SKM-1 treated with dmso at 0.1 percent for 144 hours (cell line): ENCODE data around the gene LOXL3.
A peak's percentile ranks its signal among the peaks of the same experiment; 100 is the strongest.
"Not testable (repeated sequence)": the region's sequence is repeated elsewhere in the genome, so short reads cannot be mapped to it uniquely, and the experiment has no call there.

Experiments
- DNase-seq: peaks from one replicate; lab custom pipeline; 2025; ENCODE audit not compliant: unreplicated experiment; lab: John Stamatoyannopoulos, UW

The LOXL3 gene

DNA sequence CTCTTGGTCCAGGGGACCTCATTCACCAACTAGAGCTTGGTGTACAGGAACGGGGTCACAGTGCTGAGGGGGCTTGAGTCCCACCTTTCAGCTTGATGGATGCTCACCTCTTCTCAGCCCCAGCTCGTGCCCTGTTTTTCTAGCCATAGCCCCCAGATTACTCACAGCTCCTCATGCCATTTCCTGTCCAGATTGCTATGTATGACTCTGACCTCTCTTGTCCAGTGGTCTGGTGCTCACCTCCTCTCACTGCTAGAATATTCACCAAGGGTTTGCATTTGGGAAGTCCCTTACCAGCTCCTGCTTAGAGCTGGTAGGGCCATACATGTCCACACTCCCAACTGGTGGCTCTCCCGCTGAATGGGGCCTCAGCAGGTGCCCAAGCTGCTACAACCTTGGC is 60.2 kb downstream of the LOXL3 start:
- no peak for DNase-seq

DNA sequence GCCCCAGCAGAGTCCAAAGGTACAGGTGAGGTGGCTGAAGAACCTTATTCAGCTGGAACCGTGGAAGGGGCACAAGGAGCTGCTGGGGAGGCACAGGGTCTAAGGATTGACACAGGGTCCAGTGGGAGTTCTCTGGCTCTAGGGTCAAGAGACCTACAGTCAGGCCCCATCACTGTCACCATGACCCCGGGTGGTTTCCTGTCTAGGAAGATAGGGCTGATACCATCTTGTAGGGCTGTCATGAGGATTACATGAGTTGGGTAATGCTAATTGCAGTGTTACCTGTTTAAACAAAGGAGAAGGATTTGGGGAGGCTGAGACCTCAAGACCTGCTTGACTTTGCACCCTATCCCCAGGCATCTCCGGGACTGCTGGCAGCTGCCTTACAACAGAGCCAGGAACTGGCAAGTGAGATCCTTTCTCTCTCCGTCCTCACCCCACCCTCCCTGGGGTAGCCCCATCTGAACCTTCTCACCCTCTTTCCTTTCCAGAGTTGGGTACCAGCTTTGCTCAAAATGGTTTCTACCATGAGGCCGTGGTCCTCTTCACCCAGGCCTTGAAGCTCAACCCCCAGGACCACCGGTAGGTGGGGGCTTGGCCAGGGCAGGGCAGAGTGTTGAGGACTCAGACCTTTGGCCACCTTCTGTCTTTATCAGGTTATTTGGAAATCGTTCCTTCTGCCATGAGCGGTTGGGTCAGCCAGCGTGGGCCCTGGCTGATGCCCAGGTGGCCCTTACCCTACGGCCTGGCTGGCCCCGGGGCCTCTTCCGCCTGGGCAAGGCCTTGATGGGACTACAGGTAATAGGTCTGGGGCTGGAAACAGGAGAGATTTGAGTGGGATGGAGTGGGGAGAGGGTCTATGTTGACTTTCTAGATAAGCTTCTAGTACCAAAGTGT is 61.8 kb downstream of the LOXL3 start:
- no peak for DNase-seq

DNA sequence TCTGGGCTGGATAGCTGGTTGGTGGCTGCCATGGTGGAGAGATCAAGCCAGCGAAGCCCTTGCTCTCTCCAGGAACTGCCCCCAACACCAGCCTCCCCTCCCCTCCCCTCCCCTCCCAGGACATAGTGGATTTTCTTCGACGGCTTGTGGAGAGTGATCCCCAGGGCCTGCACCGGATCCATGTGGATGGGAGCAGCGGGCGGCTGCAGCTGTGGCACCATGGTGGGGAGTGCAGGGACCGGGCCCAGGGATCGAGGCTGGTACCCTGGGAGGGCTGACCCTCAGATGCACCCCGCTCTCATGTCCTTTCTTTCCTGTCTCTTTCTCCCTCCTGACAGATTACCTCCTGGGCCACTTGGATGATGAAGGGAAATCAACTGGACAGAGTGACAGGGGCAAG is 63.8 kb downstream of the LOXL3 start:
- DNase-seq = no peak

DNA sequence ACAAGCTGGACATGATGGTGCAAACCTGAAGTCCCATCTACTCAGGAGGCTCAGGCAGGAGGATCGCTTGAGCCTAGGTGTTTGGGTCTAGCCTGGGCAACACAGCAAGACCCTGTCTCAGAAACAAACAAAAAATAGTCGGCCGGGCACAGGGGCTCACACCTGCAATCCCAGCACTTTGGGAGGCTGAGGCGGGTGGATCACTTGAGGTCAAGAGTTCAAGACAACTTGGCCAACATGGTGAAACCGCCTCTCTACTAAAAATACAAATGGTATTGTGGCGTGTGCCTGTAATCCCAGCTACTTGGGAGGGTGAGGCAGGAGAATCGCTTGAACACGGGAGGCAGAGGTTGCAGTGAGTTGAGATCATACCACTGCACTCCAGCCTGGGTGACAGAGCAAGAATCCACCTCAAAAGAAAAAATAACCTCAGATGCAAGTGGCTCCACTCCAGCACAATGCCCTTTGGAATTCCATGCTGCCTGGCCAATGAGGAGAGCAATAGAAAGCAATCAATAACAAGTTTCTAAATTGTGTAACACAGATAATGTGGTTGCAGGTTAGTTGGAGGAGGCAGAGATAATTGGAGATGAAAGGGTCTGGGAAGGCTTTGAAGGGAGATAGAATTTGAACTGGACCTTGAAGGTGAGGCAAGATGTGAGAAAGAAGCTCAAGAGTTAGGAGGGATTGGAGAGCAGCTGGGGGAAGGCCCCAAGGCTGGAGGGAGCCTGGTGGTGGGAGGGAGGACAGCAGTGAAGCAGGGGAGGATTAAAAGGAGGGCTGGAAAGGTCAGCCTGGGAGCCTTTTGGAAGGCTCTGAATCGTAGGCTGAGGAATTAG is 64.9 kb downstream of the LOXL3 start:
- no peak for DNase-seq

DNA sequence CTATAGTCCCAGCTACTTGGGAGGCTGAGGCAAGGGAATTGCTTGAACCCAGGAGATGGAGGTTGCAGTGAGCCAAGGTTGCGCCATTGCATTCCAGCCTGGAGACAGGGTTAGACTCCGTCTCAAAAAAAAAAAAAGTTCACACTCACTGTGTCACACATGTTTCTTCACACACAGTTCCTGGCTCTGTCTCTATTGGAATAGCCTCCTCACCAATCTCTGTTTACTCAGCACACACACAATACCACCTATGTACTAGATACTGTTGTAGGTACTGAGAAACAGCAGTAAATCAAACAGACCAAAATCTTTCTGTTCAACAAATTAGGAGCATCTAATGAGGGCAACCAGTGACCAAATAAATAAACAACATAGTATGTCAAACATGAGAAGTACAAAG is 67.6 kb downstream of the LOXL3 start:
- DNase-seq = no peak

DNA sequence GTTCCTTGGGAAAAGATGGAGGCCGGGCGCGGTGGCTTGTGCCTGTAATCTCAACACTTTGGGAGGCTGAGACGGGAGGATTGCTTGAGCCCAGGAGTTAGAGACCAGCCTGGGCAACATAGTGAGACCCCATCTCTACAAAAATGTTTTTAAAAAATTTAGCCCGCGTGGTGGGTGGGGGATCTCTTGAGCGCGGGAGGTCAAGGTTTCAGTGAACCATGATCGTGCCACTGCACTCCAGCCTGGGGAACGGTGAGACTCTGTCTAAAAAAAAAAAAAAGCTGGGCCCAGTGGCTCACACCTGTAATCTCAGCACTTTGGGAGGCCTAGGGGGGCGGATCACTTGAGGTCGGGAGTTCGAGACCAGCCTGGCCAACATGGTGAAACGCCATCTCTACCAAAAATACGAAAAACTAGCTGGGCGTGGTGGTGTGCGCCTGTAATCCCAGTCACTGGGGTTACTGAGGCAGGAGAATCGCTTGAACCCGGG is 70.0 kb downstream of the LOXL3 start:
- not testable (repeated sequence) for DNase-seq

DNA sequence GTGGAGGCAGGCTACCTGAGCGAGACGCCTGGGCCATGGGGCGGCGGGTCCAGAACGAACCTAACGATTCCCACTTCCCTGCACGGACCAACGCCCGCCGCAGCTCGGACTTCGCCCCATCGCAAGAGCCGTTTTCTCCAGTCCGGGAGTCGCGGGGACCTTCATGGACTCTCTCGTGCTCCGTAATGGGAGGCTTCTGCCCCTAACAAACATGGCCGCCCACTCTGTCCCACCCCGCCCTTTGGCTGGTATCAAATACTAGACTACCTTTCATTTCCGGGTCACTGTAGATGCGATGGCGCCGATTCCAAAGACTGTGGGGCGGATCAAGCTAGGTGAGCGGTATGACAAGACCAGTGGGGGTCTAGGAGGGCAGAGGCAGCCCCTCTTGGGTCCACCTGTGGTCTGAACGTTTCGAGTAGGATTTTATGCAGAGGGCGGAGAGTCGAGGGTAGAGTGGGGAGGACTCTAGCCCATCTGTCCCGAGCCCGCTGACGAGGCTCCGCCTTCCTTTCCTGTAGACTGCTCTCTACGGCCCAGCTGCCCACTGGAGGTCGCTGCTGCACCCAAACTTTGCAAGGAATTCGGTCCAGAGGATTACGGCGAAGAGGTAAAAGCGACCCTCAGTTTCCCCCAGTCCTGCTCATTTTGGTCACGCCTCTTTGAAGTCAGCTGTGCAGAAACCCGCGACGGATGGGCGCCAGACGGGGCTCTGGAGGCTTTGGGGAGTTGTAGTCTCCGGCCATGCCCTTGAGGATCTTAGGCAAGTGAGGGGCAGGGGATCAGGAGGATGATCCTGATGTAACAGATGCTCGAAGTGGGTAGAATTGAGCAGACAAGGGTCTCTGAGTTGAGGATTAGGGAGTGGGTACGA is 70.7 kb downstream of the LOXL3 start, which contains the start of the genes CCDC142 and TTC31:
Gene CCDC142, minus strand, starts transcription at position 198 of the 874 bp plus-strand sequence. Its CDS starts 161 bp downstream, at position 37.
Gene TTC31, plus strand, starts transcription at position 281 of the 874 bp plus-strand sequence. Its CDS starts 15 bp downstream, at position 296.
- peak; percentile 95 for DNase-seq
